NCI-H82 (cell line): ENCODE measurements around the gene UBALD2.
A peak's percentile ranks its signal among the peaks of the same experiment; 100 is the strongest.
"Not testable (repeated sequence)": the region's sequence is repeated elsewhere in the genome, so short reads cannot be mapped to it uniquely, and the experiment has no call there.

ENCODE experiments used
- DNase-seq: peaks from one replicate; lab custom pipeline; 2025; lab: John Stamatoyannopoulos, UW

UBALD2 gene

GRCh38 chr17:76265624-76266243 is 586 bp downstream of the UBALD2 start:
- DNase-seq, result peak; percentile 51

DNA sequence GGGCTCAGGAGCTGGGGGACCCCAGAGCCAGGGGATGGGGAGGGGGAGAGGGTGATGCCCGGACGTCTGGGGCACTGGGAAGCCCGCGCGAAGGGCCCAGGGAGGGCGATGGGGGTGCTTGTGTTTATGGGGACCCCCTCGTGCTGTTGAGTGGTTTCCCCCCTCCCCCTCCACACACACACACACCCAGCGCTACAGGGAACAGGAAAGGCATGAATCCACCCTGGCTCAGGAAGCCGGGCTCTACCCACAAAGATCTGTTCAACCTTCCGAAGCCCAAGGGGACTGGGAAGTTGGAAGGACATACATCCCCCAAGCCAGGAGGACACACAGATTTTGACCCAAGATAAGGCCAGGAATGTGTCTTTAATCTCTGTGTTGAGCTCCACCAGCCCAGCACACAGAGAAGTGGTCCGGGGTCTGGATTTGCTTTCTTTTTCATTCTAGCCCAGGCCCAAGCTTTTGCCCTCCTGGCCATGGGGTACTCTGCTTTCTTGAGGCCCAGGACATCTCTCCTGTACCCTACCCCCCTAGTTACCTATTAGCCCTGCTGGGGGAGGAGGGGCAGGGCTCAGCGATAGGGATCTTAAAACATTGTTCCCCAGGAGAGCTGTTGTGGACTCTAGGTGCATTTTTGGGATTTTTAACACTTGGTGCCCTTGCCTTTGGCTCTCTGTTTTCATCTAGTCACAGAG is 1.2 kb downstream of the UBALD2 start:
- peak; percentile 48 for DNase-seq

GRCh38 chr17:76267051-76267576 is 2.0 kb downstream of the UBALD2 start:
- no peak for DNase-seq

- DNase-seq, result not testable (repeated sequence)
Measured at GRCh38 chr17:76267581-76268001, 2.4 kb downstream of the UBALD2 start.

DNA sequence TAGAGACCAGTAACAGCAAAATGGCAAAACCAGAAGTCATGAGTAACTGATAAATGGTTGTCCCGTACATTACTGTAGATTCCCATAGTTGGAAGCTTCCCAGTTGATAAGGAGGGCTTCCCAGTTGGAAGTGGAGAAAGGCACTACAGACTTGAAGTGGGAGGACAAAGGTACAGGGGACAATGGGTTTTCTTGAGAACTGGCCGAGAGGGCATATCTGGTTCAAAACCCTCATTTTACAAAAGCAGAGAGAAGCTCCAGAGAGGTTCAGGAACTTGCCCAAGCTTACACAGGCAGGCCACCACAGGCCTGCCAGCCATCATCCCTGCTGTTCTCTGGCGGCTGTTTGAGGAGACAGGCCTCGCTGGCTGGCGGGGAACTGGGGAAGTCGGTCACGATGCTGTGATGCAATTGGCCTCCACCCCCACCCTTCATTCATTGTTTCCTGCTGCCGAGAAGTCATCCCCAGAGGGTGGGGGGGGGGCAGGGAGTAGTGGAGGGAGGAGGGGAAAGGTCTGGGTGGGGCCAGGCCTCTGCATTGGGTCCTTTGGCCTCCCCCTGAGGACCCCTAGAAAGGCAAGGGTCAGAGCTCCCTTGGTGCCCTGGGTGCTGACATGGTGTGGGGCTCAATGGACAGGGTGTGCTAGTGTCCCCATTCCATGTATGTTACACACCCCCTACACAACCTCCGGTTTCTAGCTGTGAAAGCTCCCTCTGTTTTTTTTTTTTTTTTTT is 3.0 kb downstream of the UBALD2 start:
- DNase-seq, result no peak

DNA sequence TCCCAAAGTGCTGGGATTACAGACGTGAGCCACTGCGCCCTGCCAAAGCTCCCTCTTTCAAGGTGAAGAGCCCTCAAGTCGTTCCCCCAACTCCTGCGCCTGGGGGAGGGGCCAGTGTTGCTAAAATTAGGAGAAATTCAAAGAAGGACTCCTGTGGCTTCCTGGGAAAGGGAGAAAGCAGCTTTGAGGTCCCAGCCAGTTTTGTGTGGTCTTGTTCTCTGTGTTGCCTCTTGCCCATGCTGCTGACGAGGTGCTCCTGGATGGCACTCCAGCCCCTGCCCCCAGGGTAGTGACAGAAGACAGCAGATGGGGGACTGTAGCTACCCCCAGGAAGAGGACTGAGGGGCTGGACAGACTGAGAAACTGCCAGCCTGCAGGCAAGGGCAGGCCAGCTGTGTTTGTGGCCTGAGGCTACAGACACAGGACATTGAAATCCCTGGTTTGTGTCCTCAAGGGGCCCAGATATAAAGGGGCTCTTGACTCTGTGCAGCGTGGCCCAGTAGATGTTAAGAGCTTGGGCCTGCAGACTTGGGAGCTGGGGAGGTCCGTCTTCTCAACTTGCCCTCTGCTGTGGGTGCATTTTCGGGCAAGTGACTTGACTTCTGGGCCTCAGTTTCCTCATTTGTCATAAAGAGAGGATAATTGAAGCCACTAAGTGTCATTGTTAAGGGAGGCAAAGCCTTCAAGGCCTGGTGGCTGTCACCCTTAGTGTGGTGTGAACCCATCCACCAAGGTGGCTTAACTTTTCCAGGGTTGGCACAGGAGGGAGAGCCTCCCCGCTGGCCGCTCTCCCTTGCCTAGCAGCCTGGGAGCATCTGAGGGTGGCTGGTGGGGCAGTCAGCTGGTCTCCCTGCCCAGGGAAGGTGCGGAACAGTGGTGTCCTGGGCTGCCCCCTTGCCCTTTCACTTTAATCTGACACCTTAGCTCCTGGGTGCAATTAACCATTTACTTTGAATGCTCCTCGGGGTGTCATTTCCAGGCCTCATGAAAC is 4.1 kb downstream of the UBALD2 start:
- no peak for DNase-seq

DNA sequence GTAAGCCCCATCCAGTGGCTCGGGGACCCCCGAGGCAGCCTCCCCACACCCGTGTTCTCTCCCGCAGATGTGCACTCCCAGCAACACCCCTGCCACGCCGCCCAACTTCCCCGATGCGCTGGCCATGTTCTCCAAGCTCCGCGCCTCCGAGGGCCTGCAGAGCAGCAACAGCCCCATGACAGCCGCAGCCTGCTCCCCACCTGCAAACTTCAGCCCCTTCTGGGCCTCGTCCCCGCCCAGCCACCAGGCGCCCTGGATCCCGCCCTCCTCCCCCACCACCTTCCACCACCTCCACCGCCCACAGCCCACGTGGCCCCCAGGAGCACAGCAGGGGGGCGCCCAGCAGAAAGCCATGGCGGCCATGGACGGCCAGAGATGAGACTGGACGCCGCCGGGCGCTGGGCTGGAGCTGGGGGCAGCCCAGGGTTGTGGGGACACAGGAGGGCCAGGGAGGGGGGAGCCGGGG is 5.0 kb downstream of the UBALD2 start:
- no peak for DNase-seq

- no peak for DNase-seq
Measured at GRCh38 chr17:76270770-76271668, 5.9 kb downstream of the UBALD2 start.

DNA sequence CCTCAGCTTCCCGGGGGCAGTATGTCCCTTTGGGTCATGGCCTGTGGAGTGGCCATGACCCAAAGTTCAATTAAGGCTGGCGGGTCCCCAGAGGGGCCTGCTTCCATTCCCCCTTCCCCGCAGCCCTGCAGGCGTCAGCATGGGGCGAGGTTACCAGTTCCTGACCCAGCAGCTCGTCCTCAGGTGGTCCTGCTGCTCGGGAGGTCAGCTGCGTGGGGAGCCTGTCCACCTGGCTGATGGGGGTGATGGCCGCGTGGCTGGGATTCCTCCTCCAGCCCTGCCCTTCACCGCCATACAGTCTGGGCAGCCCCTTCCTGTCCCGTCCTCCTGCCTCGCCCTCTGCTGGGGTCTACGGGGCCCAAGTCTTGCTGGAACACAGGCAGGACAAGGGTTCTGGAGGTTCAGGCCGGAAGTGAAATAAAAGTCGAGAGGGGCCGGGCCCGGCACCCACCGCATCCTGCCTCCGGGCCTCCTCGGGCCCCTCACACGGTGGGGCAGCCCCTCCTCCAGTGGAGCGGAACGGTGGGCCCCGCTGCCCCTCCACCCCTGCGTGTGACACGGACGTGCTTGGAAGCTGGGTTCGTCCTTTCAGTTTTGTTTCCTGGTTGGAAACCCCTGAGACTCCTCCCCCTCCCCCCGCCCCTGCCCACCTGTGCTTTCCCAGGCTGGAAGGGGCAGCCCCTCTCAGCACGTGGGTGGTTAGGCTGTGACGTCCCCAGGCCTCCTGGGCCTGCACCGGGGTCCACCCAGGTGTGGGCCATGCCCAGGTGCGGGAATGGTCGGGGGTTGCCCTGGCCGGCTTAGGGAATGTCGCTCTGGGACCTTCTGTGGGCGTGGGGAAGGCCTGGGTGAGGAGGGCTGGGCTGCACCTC is 6.8 kb downstream of the UBALD2 start:
- no peak for DNase-seq

- DNase-seq, result no peak
Measured at GRCh38 chr17:76272541-76273444, 7.6 kb downstream of the UBALD2 start.

- DNase-seq, result no peak
Measured at GRCh38 chr17:76273445-76274111, 8.4 kb downstream of the UBALD2 start.

DNA sequence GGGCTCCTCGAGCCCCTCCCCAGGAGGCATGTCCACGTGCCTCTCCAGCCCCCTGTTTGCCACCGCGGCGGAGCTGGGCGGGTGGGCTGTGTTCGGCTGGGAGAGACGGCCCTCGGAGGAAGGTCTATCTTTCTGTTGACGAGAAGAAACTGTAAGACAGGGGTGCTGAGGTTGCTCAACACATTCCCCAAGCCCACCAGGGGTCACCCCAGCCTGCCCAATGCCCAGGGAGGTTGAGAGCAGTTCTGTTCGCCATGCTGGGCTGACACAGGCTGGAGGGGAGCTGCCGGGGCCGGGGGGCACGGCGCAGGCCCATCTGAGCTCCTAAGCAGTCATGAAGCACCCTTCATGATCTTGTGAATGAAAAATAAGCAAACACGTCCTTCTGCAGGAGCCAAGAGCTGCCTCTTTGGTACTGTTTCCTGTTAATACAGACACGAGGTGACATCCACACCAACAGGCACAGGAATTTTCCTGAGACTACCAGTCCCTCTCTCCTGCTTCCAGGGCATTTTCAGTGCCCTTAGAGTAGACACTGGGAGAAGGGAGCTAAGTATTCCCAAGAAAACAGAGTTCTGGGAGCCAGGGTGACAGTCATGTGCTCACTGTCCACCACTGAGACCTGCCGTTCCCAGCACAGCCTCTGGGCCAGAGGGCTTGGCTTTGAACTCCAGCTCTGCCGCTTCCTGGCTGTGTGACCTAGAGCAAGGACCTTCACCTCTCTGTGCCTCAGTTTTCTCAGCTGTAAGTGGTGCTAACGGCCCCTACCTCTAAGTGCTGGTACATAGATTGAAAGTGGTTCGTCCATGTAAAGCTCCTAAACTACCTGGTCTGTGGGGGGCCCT is 9.2 kb downstream of the UBALD2 start:
- DNase-seq, result no peak

DNA sequence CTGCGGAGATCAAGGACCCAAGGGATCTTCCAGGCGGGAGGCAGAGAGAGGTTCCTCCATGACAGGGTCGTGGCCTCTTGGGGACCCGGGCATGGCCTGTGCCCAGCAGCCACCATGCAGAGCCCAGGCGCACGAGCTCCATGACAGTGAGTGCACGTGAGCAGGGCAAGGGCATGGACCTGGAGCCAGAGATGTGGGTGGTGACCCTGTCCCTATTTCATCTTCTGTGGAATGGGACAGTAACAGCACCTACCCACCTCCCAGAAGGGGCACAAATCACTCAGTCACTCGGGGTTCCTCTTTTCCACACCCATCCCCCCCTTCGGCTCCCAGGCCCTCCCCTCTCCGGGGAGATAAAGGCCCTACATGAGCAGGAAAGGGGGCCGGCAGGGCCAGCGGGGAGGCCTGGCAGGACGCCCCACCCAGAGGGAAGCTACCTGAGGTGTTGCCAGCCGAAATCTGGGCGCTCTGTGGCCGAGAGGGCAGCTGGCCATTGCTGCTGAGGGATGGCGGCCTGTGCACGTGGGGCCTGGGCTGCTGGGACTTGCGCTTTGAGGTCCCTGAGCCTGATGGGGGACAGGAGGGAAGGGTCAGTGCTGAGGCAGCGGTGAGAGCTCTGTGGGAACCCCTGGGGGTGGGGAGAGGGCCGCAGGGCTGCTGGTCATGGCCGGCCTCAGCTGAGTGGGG is 10.4 kb downstream of the UBALD2 start:
- no peak for DNase-seq

GRCh38 chr17:76276069-76276431 is 10.9 kb downstream of the UBALD2 start:
- DNase-seq, result no peak

GRCh38 chr17:76276461-76277299 is 11.5 kb downstream of the UBALD2 start:
- no peak for DNase-seq
